Fibroblast of villous mesenchyme (primary cell): ENCODE data around the gene TAB2. TPM values are rescaled to one million over a fixed set of nuclear protein-coding genes. Genes with fewer than 3 reads are reported as not detected.
A peak's percentile ranks its signal among the peaks of the same experiment; 100 is the strongest.

Experiments used
- DNase-seq: peaks from one replicate; pipeline ENCODE4 v3.0.0-alpha.2; 2010; ENCODE audit warnings: low read depth
- H3K4me3 ChIP-seq: 2 replicates; pipeline ENCODE4 v1.5.1; 2011; ENCODE audit warnings: low read depth, mild to moderate bottlenecking, low read length
- CTCF ChIP-seq: IDR thresholded peaks from 2 replicates; pipeline ENCODE4 v1.5.1; 2012; ENCODE audit warnings: low read depth, mild to moderate bottlenecking, low read length; ENCODE audit not compliant: insufficient read depth
- total RNA-seq: library from RNA; depleted of rRNA; stranded (reverse); fragments of >200 nt; gene quantifications from 2 replicates; pipeline ENCODE4 v1.2.3, GENCODE V29; 2012

Gene TAB2
- total RNA-seq, 1 donor = 36.3 TPM

GRCh38 chr6:149453597-149454345 is 136.3 kb downstream of the TAB2 start:
- DNase-seq = no peak
- TF ChIP-seq CTCF = no peak

GRCh38 chr6:149454346-149454848 is 136.9 kb downstream of the TAB2 start:
- H3K4me3 ChIP-seq = no peak overlapping the region
- no peak for TF ChIP-seq CTCF
- peak; percentile 91 for DNase-seq

More at GRCh38 chr6:149453597-149454345, 136.3 kb downstream of the TAB2 start:
- H3K4me3 ChIP-seq = no peak overlapping the region

- no peak for DNase-seq
- H3K4me3 ChIP-seq = no peak overlapping the region
- TF ChIP-seq CTCF = no peak
Measured at GRCh38 chr6:149455031-149455732, 137.7 kb downstream of the TAB2 start.

GRCh38 chr6:149456311-149457021 is 139.0 kb downstream of the TAB2 start:
- no peak for TF ChIP-seq CTCF
- no peak for DNase-seq
- H3K4me3 ChIP-seq = no peak overlapping the region

- peak; percentile 75 for DNase-seq
- TF ChIP-seq CTCF = no peak
Measured at GRCh38 chr6:149457316-149457884, 139.9 kb downstream of the TAB2 start.

GRCh38 chr6:149458196-149458595 is 140.7 kb downstream of the TAB2 start:
- no peak overlapping the region for H3K4me3 ChIP-seq
- DNase-seq = no peak
- no peak for TF ChIP-seq CTCF

More at GRCh38 chr6:149457316-149457884, 139.9 kb downstream of the TAB2 start:
- no peak overlapping the region for H3K4me3 ChIP-seq
